ENCODE results near the gene NAV2. TPM values are rescaled to one million over a fixed set of nuclear protein-coding genes. Genes with fewer than 3 reads are reported as not detected.

NAV2 gene
- total and polyA plus RNA-seq, 5 experiments from 2014 or later, result 0.06 to 4.2 (median 1.1) TPM; not detected in 1

DNA sequence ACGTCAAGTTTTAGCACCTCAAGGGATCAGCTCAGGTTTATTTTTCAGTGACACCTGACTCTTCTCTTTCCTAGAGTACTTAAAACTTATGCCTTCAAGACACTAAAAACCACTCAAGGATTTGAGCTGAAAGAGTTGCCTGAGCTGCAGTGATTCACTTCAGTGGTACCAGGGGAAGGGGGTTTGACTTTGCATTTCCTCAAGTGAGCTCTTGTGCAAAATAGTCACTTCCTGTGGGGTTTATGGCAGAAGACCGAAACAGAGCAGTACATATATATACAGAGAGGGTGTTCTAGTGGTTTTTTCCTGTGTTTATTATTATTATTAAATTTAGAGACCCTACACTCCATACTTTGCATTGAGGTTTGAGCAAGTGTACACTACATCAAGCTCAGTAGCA is 386.9 kb downstream of the NAV2 start:
- ATAC-seq (no peak), DNase-seq (no peak)
- Mint-ChIP-seq H3K9me3 (no peaks in the 10 kb centered on the region), H3K27ac (no peak overlapping the region), H3K4me3 (no peak overlapping the region), H3K4me1 (peaks cover 6 to 17% (median 9%) of the 10 kb centered on the region in 4 donors), H3K27me3 (peaks cover 0 to 5% (median 0%) of the 10 kb centered on the region in 5 donors), H3K36me3 (no peaks in the 10 kb centered on the region)
- POLR2A ChIA-PET, result interaction anchor here (0.6 to 0.9 kb wide), 2 partner anchors 9 to 23 kb away, joined by 3 to 6 read pairs; no protein-coding TSS in a partner anchor

DNA sequence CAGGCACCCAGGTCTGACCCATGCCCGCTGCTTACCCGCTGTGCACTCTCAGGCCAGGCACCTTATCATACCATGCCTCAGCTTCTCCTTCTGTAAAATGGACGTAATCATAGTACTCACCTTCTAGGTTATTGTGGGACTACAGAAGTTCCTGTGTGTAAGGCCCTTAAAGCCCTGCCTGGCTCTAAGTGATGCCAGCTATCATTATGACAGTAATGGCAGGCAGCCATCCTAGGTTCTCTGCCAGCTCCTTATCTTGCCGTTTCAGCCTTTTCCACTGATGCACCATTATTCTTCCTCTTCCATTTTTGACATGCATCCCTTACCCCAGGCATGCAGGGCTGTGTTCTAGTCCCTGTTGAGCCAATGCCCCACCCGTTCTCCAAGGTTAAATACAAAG is 389.8 kb downstream of the NAV2 start:
- ATAC-seq, result no peak
- no peak overlapping the region for H3K4me3 Mint-ChIP-seq
- POLR2A ChIA-PET, result no interaction called here
- H3K36me3 Mint-ChIP-seq, result no peaks in the 10 kb centered on the region
- no peaks in the 10 kb centered on the region for H3K9me3 Mint-ChIP-seq
- H3K27me3 Mint-ChIP-seq, result peaks cover 0 to 7% (median 0%) of the 10 kb centered on the region in 5 donors
- no peak for DNase-seq
- H3K27ac Mint-ChIP-seq, result no peak overlapping the region
- peaks cover 6 to 17% (median 9%) of the 10 kb centered on the region in 4 donors for H3K4me1 Mint-ChIP-seq

DNA sequence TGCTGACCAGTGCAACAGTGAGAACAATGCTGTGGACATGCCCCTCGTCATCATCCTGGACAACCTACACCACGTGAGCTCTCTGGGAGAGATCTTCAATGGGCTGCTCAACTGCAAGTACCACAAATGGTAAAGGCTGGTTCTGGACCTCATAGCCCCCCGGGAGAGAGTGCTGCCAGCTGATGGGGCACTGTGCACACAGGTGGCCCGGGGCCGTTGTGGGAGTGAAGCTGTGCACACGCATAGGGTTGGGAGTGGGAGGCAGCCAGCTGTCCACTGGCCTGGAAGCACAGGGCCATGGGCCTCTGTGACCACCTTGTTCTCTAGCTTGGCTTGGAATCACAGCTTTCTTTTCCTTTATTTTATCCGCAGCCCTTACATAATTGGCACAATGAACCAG is 390.6 kb downstream of the NAV2 start:
- DNase-seq, result no peak
- H3K36me3 Mint-ChIP-seq, result no peaks in the 10 kb centered on the region
- peaks cover 6 to 17% (median 9%) of the 10 kb centered on the region in 4 donors for H3K4me1 Mint-ChIP-seq
- H3K9me3 Mint-ChIP-seq, result no peaks in the 10 kb centered on the region
- ATAC-seq, result no peak
- POLR2A ChIA-PET, result no interaction called here
- no peak overlapping the region for H3K4me3 Mint-ChIP-seq
- no peak overlapping the region for H3K27ac Mint-ChIP-seq
- H3K27me3 Mint-ChIP-seq, result peaks cover 0 to 7% (median 0%) of the 10 kb centered on the region in 5 donors

DNA sequence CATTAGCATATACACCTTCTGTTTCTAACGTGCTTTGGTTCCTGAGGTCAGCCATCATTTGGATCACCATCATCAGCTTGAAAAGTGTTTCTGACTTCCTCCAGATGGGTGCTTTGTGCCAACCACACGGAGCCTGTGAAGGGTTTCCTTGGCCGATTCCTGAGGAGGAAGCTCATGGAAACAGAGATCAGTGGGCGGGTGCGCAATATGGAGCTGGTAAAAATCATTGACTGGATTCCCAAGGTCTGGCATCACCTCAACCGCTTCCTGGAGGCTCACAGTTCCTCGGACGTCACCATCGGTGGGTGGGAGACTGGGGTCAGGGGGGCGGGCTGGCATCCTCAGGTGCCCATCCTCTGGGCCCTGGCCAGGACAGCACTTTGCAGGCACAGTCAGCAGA is 392.8 kb downstream of the NAV2 start:
- no peak overlapping the region for H3K4me3 Mint-ChIP-seq
- no peak for ATAC-seq
- no peak for DNase-seq
- H3K4me1 Mint-ChIP-seq, result peaks cover 0 to 1% (median under 1%) of the 10 kb centered on the region in 4 donors
- POLR2A ChIA-PET, result no interaction called here
- peaks cover 0 to 7% (median 0%) of the 10 kb centered on the region in 5 donors for H3K27me3 Mint-ChIP-seq
- H3K36me3 Mint-ChIP-seq, result no peaks in the 10 kb centered on the region
- H3K9me3 Mint-ChIP-seq, result no peaks in the 10 kb centered on the region
- H3K27ac Mint-ChIP-seq, result no peak overlapping the region

DNA sequence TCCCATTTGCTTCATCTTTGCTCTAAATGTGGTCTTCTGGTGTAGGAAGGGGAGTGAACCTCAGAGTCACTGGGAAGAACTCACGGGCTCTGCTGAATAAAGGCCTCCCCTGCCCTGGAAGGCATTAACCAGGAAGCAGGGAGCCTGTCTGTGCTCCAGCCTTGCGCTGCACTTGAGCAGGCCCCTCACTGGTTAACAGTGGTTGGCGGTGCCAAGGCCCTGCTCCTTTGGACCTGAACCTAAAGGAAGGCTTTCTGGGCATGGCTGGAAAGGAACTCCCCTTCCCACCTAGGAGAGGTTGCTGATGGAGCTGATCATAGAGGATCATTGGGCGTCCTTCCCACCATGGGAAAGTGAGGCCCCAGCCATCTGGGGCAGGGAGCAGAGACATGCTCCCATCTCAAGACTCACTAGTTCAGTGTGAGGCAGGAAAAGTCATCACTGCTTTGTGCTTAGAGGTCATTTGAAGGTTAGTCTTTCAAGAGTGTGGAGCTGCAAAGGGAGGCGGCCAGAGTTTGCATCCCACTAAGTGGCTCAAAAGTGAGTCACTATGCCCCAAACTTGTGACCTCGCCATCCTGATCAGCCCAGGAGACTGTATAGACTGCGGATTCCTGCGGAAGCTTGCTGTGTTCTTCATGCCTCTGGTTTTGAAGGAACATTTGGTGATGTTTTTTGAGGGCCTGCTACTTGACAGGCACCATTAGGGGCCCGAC is 397.3 kb downstream of the NAV2 start:
- POLR2A ChIA-PET, result no interaction called here
- DNase-seq (no peak), ATAC-seq (no peak)
- peaks cover 0 to 1% (median 0%) of the 10 kb centered on the region in 3 donors for H3K36me3 Mint-ChIP-seq
- no peaks in the 10 kb centered on the region for H3K9me3 Mint-ChIP-seq
- H3K4me3 Mint-ChIP-seq, result no peak overlapping the region
- H3K27ac Mint-ChIP-seq, result no peak overlapping the region
- no peaks in the 10 kb centered on the region for H3K4me1 Mint-ChIP-seq
- H3K27me3 Mint-ChIP-seq, result peaks cover 1 to 16% (median 6%) of the 10 kb centered on the region in 5 donors

DNA sequence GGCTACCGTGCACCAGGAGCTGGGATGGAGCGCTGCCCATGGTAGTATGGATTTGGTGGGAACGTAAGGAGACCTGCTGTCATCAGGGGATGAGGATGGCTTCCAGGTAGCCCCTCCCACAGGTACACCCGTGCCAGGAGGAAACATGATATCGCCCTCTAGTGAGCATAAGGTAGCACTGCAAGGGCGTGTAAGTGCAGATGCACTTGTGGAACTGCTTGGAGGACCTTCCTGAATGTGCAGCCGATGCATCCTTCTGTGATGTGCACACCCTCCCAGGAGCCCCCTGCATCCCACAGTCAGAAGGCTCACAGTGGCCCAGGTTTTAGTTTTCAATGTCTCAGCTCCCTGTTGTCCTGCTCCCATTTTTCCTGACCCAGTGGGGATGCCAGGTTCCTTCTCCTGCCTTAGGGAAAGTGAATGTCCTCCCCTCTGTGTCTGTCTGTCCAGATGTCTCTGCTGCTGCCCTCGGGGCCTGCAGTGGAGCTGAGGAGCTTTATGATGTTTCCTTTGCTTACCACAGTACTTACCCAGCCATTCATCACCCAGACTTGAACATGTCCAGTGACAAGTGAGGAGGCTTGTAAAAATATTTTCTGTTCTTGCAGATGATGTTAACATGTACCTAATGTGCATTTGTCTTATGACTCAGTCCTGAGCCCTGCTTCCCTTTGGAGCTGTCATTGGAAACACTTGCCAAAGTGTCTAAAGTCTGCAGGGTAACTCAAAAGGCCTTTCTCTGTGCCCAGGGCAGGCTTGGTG is 398.5 kb downstream of the NAV2 start:
- no peak overlapping the region for H3K27ac Mint-ChIP-seq
- POLR2A ChIA-PET, result no interaction called here
- ATAC-seq, result peak; percentile 62 to 69
- H3K36me3 Mint-ChIP-seq, result peaks cover 0 to 2% (median 0%) of the 10 kb centered on the region in 3 donors
- H3K27me3 Mint-ChIP-seq, result peaks cover 3 to 22% (median 7%) of the 10 kb centered on the region in 5 donors
- no peaks in the 10 kb centered on the region for H3K9me3 Mint-ChIP-seq
- no peak overlapping the region for H3K4me3 Mint-ChIP-seq
- no peaks in the 10 kb centered on the region for H3K4me1 Mint-ChIP-seq
- DNase-seq, result peak in 7 of 10 donors; percentile 25 to 49 (median 37)

DNA sequence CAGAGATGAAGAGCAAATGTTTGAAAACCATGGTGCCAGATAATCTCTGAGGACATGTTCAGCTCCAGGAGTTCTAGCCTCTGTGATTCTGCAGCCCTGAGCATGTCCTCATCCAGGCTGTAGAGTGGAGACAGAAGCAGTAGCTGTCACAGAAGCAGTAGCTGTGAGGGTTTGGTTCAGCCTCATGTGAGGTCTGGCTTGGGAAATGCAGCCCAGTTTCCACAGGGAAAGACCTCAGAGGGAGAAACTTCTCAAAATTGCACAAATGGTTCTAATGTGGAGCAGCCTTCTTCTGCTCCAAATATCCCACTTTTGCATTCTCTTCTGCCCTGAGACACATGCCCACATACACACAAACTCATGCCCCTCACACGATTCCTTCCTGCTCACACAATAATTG is 399.2 kb downstream of the NAV2 start:
- peaks cover 3 to 22% (median 7%) of the 10 kb centered on the region in 5 donors for H3K27me3 Mint-ChIP-seq
- peaks cover 0 to 2% (median 0%) of the 10 kb centered on the region in 3 donors for H3K36me3 Mint-ChIP-seq
- no peaks in the 10 kb centered on the region for H3K4me1 Mint-ChIP-seq
- peak overlapping the region in 1 of 10 donors; percentile 22 for H3K27ac Mint-ChIP-seq
- DNase-seq (no peak), ATAC-seq (no peak)
- POLR2A ChIA-PET, result no interaction called here
- H3K9me3 Mint-ChIP-seq, result no peaks in the 10 kb centered on the region
- H3K4me3 Mint-ChIP-seq, result no peak overlapping the region

DNA sequence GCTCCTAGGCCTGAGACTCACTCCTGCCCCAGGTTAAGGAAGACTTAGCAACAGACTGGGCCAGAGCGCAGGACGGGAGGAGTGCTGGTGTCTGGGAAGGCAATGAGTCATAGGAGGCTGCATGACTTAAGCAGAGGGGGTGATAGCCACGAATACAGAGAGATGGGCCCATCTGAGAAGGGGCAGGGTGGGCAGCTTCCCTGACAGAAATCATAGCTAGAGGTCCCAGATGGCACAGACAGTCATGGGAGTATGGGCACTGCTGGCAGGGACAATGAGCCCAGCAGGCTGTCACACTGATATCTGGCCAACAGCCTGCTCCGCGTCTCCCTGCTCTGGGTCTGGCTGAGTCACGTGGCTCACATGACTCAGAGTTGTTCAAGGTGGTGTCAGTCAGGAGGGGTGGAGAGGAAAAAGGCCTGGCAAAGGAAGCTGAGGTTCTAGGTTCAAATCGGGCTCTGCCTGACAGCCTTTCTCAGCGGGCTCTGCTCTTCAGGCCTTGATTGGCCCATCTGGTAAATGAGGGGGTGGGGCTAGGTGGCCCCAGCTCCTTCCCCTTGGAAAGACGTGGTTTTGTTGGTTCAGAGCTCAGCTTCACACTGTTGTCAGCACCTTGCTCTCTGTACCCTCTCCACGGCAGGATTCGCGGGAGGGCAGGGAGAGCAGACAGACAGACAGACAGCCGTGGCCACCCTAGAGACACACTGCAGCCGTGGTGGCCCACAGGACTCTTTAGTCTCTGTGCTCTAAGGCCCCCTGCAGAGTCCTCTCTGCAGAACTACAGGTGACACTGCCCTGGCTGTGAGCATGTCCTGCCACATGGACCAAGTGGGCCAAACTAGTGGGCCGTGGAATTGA is 399.9 kb downstream of the NAV2 start:
- Mint-ChIP-seq H3K27me3 (peaks cover 3 to 22% (median 7%) of the 10 kb centered on the region in 5 donors), H3K36me3 (peaks cover 0 to 2% (median 0%) of the 10 kb centered on the region in 3 donors), H3K27ac (peak overlapping the region in 2 of 10 donors; percentile 2 to 65), H3K4me1 (no peaks in the 10 kb centered on the region), H3K4me3 (no peak overlapping the region), H3K9me3 (no peaks in the 10 kb centered on the region)
- DNase-seq (no peak), ATAC-seq (no peak)
- POLR2A ChIA-PET, result no interaction called here

DNA sequence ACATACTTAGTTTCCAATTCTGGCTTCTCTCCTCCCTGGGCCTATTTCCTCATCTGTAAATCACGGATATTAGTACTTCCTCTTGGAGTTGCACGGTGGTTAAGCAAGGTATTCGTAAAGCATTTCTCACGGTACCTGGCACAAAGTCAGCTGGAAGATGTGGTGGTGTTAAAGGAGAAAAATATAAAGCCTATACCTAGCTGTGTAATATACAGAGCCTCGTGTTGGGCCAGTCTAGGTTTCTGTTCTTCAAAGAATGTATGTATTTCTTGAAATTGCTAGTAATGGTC is 400.5 kb downstream of the NAV2 start:
- Mint-ChIP-seq H3K4me1 (no peaks in the 10 kb centered on the region), H3K4me3 (no peak overlapping the region), H3K27me3 (peaks cover 3 to 25% (median 9%) of the 10 kb centered on the region in 5 donors), H3K27ac (peak overlapping the region in 1 of 10 donors; percentile 65), H3K36me3 (peaks cover 0 to 2% (median 0%) of the 10 kb centered on the region in 3 donors), H3K9me3 (no peaks in the 10 kb centered on the region)
- DNase-seq, result no peak
- ATAC-seq, result no peak
- POLR2A ChIA-PET, result no interaction called here

DNA sequence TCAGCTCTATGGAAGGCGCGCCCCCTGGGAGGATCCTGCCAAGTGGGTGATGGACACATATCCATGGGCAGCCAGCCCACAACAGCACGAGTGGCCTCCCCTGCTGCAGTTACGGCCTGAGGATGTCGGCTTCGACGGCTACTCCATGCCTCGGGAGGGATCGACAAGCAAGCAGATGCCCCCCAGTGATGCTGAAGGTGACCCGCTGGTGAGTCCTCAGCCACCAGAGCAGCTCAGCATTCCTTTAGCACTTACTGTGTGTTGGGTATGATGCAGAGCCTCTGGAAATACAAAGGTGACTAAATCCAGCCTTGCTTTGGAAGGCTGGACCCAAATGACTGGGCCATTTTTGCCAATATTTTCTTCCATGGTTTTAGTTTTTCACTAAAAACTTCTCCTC is 402.0 kb downstream of the NAV2 start:
- Mint-ChIP-seq H3K36me3 (peaks cover 0 to 4% (median 0%) of the 10 kb centered on the region in 3 donors), H3K4me3 (peak overlapping the region in 1 of 10 donors; percentile 42), H3K27ac (no peak overlapping the region), H3K4me1 (no peaks in the 10 kb centered on the region), H3K9me3 (no peaks in the 10 kb centered on the region), H3K27me3 (peaks cover 3 to 39% (median 17%) of the 10 kb centered on the region in 5 donors)
- ATAC-seq, result no peak
- DNase-seq, result no peak
- POLR2A ChIA-PET, result no interaction called here

DNA sequence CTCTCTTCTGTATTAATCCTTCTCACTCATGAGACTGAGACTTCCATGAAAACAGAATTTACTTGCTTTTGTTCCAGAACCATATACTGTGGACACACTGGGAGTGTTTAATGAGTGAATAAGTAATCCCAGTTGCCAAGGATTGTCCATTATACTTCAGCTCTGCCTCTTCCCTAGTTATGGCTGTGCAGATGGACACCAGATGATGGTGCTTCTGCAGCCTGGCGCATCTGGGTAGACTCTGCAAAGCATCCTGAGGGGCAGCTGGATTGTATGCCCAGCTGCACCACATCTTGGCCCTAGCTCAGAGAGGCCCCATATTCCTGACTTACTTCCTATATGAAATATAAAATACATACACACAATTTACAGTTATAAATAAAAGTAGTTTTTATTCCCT is 404.2 kb downstream of the NAV2 start:
- POLR2A ChIA-PET, result no interaction called here
- no peak for ATAC-seq
- no peak overlapping the region for H3K27ac Mint-ChIP-seq

DNA sequence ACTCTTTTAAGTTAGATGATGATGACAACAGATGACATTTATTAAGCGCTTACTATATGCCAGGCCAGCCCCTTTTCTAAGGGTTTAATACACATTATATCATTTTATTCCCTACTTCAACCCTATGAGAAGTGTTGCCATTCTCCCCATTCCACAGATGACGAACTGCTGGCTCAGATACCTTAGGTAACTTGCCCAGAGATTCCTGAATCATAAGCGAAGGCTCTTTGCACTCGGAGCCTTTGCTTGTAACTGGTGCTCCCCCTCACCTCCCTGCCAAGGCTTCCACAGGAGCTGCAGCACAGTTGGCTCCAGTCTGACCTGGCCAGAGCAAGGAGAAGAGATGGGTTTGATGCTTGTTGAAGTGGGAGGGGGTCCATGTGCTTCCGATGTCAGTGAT is 404.7 kb downstream of the NAV2 start:
- DNase-seq, result no peak
- Mint-ChIP-seq H3K36me3 (peaks cover 0 to 4% (median 0%) of the 10 kb centered on the region in 3 donors), H3K27me3 (peaks cover 13 to 53% (median 17%) of the 10 kb centered on the region in 5 donors), H3K4me1 (no peaks in the 10 kb centered on the region), H3K9me3 (no peaks in the 10 kb centered on the region), H3K27ac (no peak overlapping the region), H3K4me3 (no peak overlapping the region)
- no peak for ATAC-seq
- POLR2A ChIA-PET, result no interaction called here

More for the DNA sequence above, 404.2 kb downstream of the NAV2 start:
- Mint-ChIP-seq H3K36me3 (peaks cover 0 to 4% (median 0%) of the 10 kb centered on the region in 3 donors), H3K4me3 (no peak overlapping the region), H3K4me1 (no peaks in the 10 kb centered on the region), H3K9me3 (no peaks in the 10 kb centered on the region), H3K27me3 (peaks cover 11 to 49% (median 21%) of the 10 kb centered on the region in 5 donors)
- DNase-seq, result no peak
